Stomach smooth muscle (tissue), 2 donors: ENCODE measurements around the gene GRM2.

Experiments
- H3K27ac ChIP-seq: one replicate; pipeline ENCODE4 v1.7.0; 2013; ENCODE audit warnings: mild to moderate bottlenecking, low read length, inconsistent platforms
- H3K27me3 ChIP-seq, 2 donors: one replicate each; pipeline ENCODE4 v1.7.0; 2013; ENCODE audit warnings: low read length in 2 of 2; ENCODE audit not compliant: insufficient read depth in 2 of 2, control insufficient read depth in 1 of 2
- H3K36me3 ChIP-seq, 2 donors: one replicate each; pipeline ENCODE4 v1.7.0; 2013; ENCODE audit warnings: low read length in 2 of 2; ENCODE audit not compliant: control insufficient read depth in 2 of 2, insufficient read depth in 2 of 2
- H3K4me1 ChIP-seq: one replicate; pipeline ENCODE4 v1.7.0; 2013; ENCODE audit warnings: low read length; ENCODE audit not compliant: control insufficient read depth, insufficient read depth
- H3K4me3 ChIP-seq, 2 donors: one replicate each; pipeline ENCODE4 v1.7.0; 2013; ENCODE audit warnings: low read length in 2 of 2
- H3K9ac ChIP-seq, 2 donors: one replicate each; pipeline ENCODE4 v1.7.0; 2013; ENCODE audit warnings: low read length in 2 of 2, mild to moderate bottlenecking in 1 of 2
- H3K9me3 ChIP-seq, 2 donors: one replicate each; pipeline ENCODE4 v1.7.0; 2013; ENCODE audit warnings: low read length in 2 of 2; ENCODE audit not compliant: control insufficient read depth in 2 of 2
- donor health status: healthy.
- donor health status: Pancreatic carcinoma.

The GRM2 gene

GRCh38 chr3:51680663-51681230 lies 26.1 kb upstream of the GRM2 start:
- H3K4me1 ChIP-seq, result peaks cover 38% of the 10 kb centered on the region
- H3K9ac ChIP-seq, result peak overlapping the region in 1 of 2 donors; percentile 36
- H3K9me3 ChIP-seq, result no peaks in the 10 kb centered on the region
- H3K36me3 ChIP-seq, result peaks cover 22 to 32% of the 10 kb centered on the region in 2 donors
- peak overlapping the region; percentile 18 for H3K27ac ChIP-seq
- no peaks in the 10 kb centered on the region for H3K27me3 ChIP-seq
- no peak overlapping the region for H3K4me3 ChIP-seq

- H3K27ac ChIP-seq, result peak overlapping the region; percentile 18
- peak overlapping the region in 1 of 2 donors; percentile 36 for H3K9ac ChIP-seq
- no peaks in the 10 kb centered on the region for H3K27me3 ChIP-seq
- H3K4me3 ChIP-seq, result no peak overlapping the region
- no peaks in the 10 kb centered on the region for H3K9me3 ChIP-seq
- H3K4me1 ChIP-seq, result peaks cover 42% of the 10 kb centered on the region
- peaks cover 22 to 36% of the 10 kb centered on the region in 2 donors for H3K36me3 ChIP-seq
Observed at GRCh38 chr3:51681453-51681852, 25.4 kb upstream of the GRM2 start.

- peaks cover 42% of the 10 kb centered on the region for H3K4me1 ChIP-seq
- H3K27ac ChIP-seq, result no peak overlapping the region
- no peaks in the 10 kb centered on the region for H3K27me3 ChIP-seq
- no peak overlapping the region for H3K4me3 ChIP-seq
- H3K9ac ChIP-seq, result no peak overlapping the region
- H3K9me3 ChIP-seq, result no peaks in the 10 kb centered on the region
- H3K36me3 ChIP-seq, result peaks cover 22 to 37% of the 10 kb centered on the region in 2 donors
Observed at GRCh38 chr3:51682079-51682478, 24.8 kb upstream of the GRM2 start.

- H3K27ac ChIP-seq, result no peak overlapping the region
- H3K4me1 ChIP-seq, result peaks cover 42% of the 10 kb centered on the region
- no peaks in the 10 kb centered on the region for H3K9me3 ChIP-seq
- H3K36me3 ChIP-seq, result peaks cover 22 to 37% of the 10 kb centered on the region in 2 donors
- H3K4me3 ChIP-seq, result no peak overlapping the region
- no peak overlapping the region for H3K9ac ChIP-seq
- no peaks in the 10 kb centered on the region for H3K27me3 ChIP-seq
Observed at GRCh38 chr3:51682526-51682925, 24.3 kb upstream of the GRM2 start.

GRCh38 chr3:51683566-51683965 lies 23.3 kb upstream of the GRM2 start:
- peaks cover 27 to 37% of the 10 kb centered on the region in 2 donors for H3K36me3 ChIP-seq
- no peaks in the 10 kb centered on the region for H3K9me3 ChIP-seq
- H3K4me1 ChIP-seq, result peaks cover 35% of the 10 kb centered on the region
- H3K27ac ChIP-seq, result no peak overlapping the region
- no peak overlapping the region for H3K9ac ChIP-seq
- H3K27me3 ChIP-seq, result no peaks in the 10 kb centered on the region
- no peak overlapping the region for H3K4me3 ChIP-seq

GRCh38 chr3:51684971-51685751 lies 21.7 kb upstream of the GRM2 start:
- H3K4me1 ChIP-seq, result peaks cover 35% of the 10 kb centered on the region
- no peaks in the 10 kb centered on the region for H3K9me3 ChIP-seq
- no peaks in the 10 kb centered on the region for H3K27me3 ChIP-seq
- H3K4me3 ChIP-seq, result no peak overlapping the region
- no peak overlapping the region for H3K9ac ChIP-seq
- H3K36me3 ChIP-seq, result peaks cover 28 to 40% of the 10 kb centered on the region in 2 donors
- H3K27ac ChIP-seq, result peak overlapping the region; percentile 64

- peaks cover 27% of the 10 kb centered on the region for H3K4me1 ChIP-seq
- peaks cover 31 to 41% of the 10 kb centered on the region in 2 donors for H3K36me3 ChIP-seq
- no peaks in the 10 kb centered on the region for H3K9me3 ChIP-seq
- no peak overlapping the region for H3K9ac ChIP-seq
- no peak overlapping the region for H3K4me3 ChIP-seq
- peak overlapping the region; percentile 64 for H3K27ac ChIP-seq
- no peaks in the 10 kb centered on the region for H3K27me3 ChIP-seq
Observed at GRCh38 chr3:51686056-51686455, 20.8 kb upstream of the GRM2 start.

GRCh38 chr3:51686512-51687215 lies 20.2 kb upstream of the GRM2 start:
- Histone ChIP-seq H3K4me3 (no peak overlapping the region), H3K27ac (peak overlapping the region; percentile 64), H3K9me3 (no peaks in the 10 kb centered on the region), H3K27me3 (no peaks in the 10 kb centered on the region), H3K36me3 (peaks cover 37 to 40% of the 10 kb centered on the region in 2 donors), H3K4me1 (peaks cover 23% of the 10 kb centered on the region), H3K9ac (no peak overlapping the region)

GRCh38 chr3:51687431-51688205 lies 19.2 kb upstream of the GRM2 start:
- Histone ChIP-seq H3K9ac (no peak overlapping the region), H3K27ac (peak overlapping the region; percentile 18)

GRCh38 chr3:51688206-51688600 lies 18.7 kb upstream of the GRM2 start:
- no peak overlapping the region for H3K4me3 ChIP-seq
- no peak overlapping the region for H3K9ac ChIP-seq
- H3K9me3 ChIP-seq, result no peaks in the 10 kb centered on the region
- H3K36me3 ChIP-seq, result peaks cover 42 to 48% of the 10 kb centered on the region in 2 donors
- H3K4me1 ChIP-seq, result peaks cover 15% of the 10 kb centered on the region
- H3K27ac ChIP-seq, result no peak overlapping the region
- no peaks in the 10 kb centered on the region for H3K27me3 ChIP-seq

More at GRCh38 chr3:51687431-51688205, 19.2 kb upstream of the GRM2 start:
- Histone ChIP-seq H3K36me3 (peaks cover 42 to 47% of the 10 kb centered on the region in 2 donors), H3K4me3 (no peak overlapping the region), H3K4me1 (peaks cover 17% of the 10 kb centered on the region), H3K27me3 (no peaks in the 10 kb centered on the region), H3K9me3 (no peaks in the 10 kb centered on the region)
